ENCODE results near the gene UGT1A6.
"Not testable (repeated sequence)": the region's sequence is repeated elsewhere in the genome, so short reads cannot be mapped to it uniquely, and the experiment has no call there.

The UGT1A6 gene

DNA sequence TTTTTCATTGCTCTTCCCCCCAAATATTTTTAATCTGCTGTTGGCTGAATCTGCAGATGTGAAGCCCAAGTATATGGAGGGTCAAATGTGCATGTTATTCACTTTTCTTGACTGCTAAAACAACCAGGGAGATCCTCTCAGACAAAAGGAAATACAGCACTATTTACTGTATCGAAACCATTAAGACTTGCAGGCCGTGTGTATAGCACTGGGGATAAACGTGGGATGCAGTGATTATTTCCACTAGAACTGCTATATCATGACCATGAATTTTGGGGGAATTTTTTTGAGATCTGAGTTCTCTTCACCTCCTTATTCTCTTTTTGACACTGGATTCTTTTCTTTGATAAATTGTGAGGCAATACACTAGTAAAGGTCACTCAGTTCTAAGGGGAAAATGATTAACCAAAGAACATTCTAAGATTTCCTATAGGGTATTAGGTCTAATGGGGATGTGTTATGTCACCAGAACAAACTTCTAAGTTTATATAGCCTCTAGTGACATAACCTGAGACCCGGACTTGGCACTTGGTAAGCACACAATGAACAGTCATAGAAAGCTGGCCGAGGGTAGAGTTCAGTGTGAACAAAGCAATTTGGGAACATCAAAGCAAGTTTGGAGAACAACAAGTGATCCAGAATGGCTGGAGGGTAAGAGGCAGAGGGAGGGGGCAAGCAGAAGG lies 52.5 kb downstream of the UGT1A6 start:
- H3K36me3 Mint-ChIP-seq (ENCODE audit: low read depth), result no peaks in the 10 kb centered on the region
- no peak overlapping the region for H3K4me3 Mint-ChIP-seq
- peaks cover 23% of the 10 kb centered on the region for H3K9me3 Mint-ChIP-seq
- peaks cover 9% of the 10 kb centered on the region for H3K27me3 Mint-ChIP-seq (ENCODE audit: low read depth)
- no peak for TF ChIP-seq CTCF (IDR thresholded peaks at IDR 0.05; ENCODE audit: unreplicated experiment in 3 of 3)
- H3K4me1 Mint-ChIP-seq, result no peaks in the 10 kb centered on the region
- no peak overlapping the region for H3K27ac Mint-ChIP-seq

DNA sequence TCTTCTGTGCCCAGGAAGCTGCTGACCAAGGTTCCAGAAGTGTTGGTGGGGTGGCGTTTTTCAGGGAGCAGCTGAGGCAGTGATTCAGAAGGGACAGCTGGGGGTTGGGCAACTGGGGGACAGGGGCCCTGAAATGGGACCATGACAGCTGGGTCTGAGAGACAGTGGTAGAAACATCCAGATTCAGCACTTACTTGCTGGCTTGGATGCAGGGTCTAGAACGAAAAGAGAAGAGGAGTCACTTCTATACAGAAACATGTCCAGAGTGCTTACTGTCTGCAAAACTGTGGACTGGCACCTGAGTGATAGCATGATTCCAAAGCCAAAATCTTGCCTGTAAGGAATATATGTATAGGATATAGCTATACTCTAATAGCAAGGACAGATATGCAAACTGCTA lies 53.1 kb downstream of the UGT1A6 start:
- H3K4me3 Mint-ChIP-seq; H3K36me3 Mint-ChIP-seq (ENCODE audit: low read depth); H3K27ac Mint-ChIP-seq; H3K4me1 Mint-ChIP-seq; H3K27me3 Mint-ChIP-seq (ENCODE audit: low read depth): not testable (repeated sequence)
- H3K9me3 Mint-ChIP-seq, result peaks cover 24% of the 10 kb centered on the region

- no peak overlapping the region for H3K4me3 Mint-ChIP-seq
- no peak for TF ChIP-seq CTCF (IDR thresholded peaks at IDR 0.05; ENCODE audit: unreplicated experiment in 3 of 3)
- no peaks in the 10 kb centered on the region for H3K4me1 Mint-ChIP-seq
- no peaks in the 10 kb centered on the region for H3K36me3 Mint-ChIP-seq (ENCODE audit: low read depth)
- no peak overlapping the region for H3K27ac Mint-ChIP-seq
- peaks cover 9% of the 10 kb centered on the region for H3K27me3 Mint-ChIP-seq (ENCODE audit: low read depth)
- peaks cover 26% of the 10 kb centered on the region for H3K9me3 Mint-ChIP-seq
Measured at GRCh38 chr2:233746475-233747282, 54.0 kb downstream of the UGT1A6 start.

DNA sequence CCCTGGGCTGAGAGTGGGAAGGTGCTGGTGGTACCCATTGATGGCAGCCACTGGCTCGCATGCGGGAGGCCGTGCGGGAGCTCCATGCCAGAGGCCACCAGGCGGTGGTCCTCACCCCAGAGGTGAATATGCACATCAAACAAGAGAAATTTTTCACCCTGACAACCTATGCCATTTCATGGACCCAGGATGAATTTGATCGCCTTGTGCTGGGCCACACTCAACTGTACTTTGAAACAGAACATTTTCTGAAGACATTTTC lies 54.5 kb downstream of the UGT1A6 start:
- peaks cover 9% of the 10 kb centered on the region for H3K27me3 Mint-ChIP-seq (ENCODE audit: low read depth)
- no peaks in the 10 kb centered on the region for H3K4me1 Mint-ChIP-seq
- TF ChIP-seq CTCF (IDR thresholded peaks at IDR 0.05; ENCODE audit: unreplicated experiment in 3 of 3), result no peak
- H3K4me3 Mint-ChIP-seq, result no peak overlapping the region
- H3K27ac Mint-ChIP-seq, result no peak overlapping the region
- H3K36me3 Mint-ChIP-seq (ENCODE audit: low read depth), result no peaks in the 10 kb centered on the region
- peaks cover 31% of the 10 kb centered on the region for H3K9me3 Mint-ChIP-seq

DNA sequence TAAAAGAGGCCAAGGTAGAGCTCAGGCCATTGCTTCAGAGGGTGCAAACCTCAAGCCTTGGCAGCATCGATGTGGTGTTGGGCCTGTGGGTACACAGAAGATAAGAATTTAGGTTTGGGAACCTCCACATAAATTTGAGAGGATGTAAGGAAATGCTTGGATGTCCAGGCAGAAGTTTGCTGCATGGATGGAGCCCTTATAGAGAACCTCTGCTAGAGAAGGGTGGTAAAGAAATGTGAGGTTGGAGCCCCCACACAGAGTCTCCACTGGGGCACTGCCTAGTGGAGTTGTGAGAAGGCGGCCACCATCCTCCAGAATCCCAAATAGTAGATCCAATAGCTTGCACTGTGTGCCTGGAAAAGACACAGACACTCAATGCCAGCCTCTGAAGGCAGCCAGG lies 58.0 kb downstream of the UGT1A6 start:
- H3K9me3 Mint-ChIP-seq, result peaks cover 37% of the 10 kb centered on the region
- not testable (repeated sequence) for H3K27me3 Mint-ChIP-seq (ENCODE audit: low read depth); H3K4me1 Mint-ChIP-seq; H3K4me3 Mint-ChIP-seq; H3K27ac Mint-ChIP-seq; H3K36me3 Mint-ChIP-seq (ENCODE audit: low read depth)

- not testable (repeated sequence) for H3K4me1 Mint-ChIP-seq; H3K36me3 Mint-ChIP-seq (ENCODE audit: low read depth); H3K27me3 Mint-ChIP-seq (ENCODE audit: low read depth); H3K4me3 Mint-ChIP-seq; H3K27ac Mint-ChIP-seq
- peaks cover 37% of the 10 kb centered on the region for H3K9me3 Mint-ChIP-seq
Measured at GRCh38 chr2:233751212-233752009, 58.7 kb downstream of the UGT1A6 start.

DNA sequence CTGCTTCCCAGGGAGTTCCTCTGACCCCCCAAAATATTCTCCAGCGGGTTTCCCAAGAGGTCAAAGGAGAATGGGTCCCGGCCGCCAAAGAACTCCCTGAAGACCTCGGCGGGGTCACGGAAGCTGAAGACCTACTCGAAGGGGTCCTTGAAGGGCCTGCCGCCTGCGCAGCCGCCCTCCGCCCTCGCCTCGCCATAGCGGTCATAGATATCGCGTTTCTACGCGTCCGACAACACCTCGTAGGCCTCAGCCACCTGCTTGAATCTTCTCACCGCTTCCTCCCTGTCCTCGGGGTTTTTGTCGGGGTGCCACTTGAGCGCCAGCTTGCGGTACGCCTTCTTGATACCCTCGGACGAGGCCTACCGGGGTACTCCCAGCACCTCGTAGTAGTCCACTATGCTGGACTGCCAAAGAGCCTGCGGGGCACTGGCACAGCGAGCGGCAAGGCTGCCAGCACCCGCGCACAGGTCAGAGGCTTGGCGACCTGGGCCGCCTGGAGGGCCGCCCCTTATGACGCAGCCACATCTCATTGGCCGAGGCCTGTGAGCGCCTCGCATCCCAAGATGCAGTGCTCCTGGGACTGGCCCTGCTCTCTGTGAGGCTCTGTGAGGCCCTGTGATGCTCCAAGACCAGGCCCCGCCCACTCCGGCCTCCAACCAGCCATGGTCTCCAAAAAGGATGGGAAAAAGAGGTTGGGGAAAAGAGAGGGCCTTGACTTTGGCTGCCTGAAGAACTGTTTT lies 62.4 kb downstream of the UGT1A6 start:
- H3K9me3 Mint-ChIP-seq, result peaks cover 16% of the 10 kb centered on the region
- H3K27ac Mint-ChIP-seq, result no peak overlapping the region
- H3K27me3 Mint-ChIP-seq (ENCODE audit: low read depth), result peaks cover 4% of the 10 kb centered on the region
- no peaks in the 10 kb centered on the region for H3K36me3 Mint-ChIP-seq (ENCODE audit: low read depth)
- no peak for TF ChIP-seq CTCF (IDR thresholded peaks at IDR 0.05; ENCODE audit: unreplicated experiment in 3 of 3)
- no peaks in the 10 kb centered on the region for H3K4me1 Mint-ChIP-seq
- H3K4me3 Mint-ChIP-seq, result no peak overlapping the region
